Stimulated activated CD4-positive, alpha-beta T cell treated with anti-CD3 and anti-CD28 coated beads, Interleukin-1b, Interleukin-23, amount 100 ng/mL, for 48 hours (primary cell): ENCODE measurements around the gene RAC2.

Source experiments
- DNase-seq: peaks from one replicate; pipeline ENCODE4 v3.0.0-alpha.2; 2020

RAC2 gene

GRCh38 chr22:37275134-37275533 lies 31.1 kb upstream of the RAC2 start:
- no peak for DNase-seq

GRCh38 chr22:37274380-37274862 lies 30.4 kb upstream of the RAC2 start:
- no peak for DNase-seq

GRCh38 chr22:37273846-37274225 lies 29.8 kb upstream of the RAC2 start:
- DNase-seq, result no peak

- DNase-seq, result no peak
Measured at GRCh38 chr22:37273126-37273845, 29.2 kb upstream of the RAC2 start.

- DNase-seq, result no peak
Measured at GRCh38 chr22:37270928-37271650, 27.0 kb upstream of the RAC2 start.

GRCh38 chr22:37269936-37270678 lies 26.0 kb upstream of the RAC2 start:
- no peak for DNase-seq

GRCh38 chr22:37267661-37268413 lies 23.8 kb upstream of the RAC2 start:
- no peak for DNase-seq

- DNase-seq, result peak; percentile 62
Measured at GRCh38 chr22:37267135-37267587, 23.1 kb upstream of the RAC2 start.

- no peak for DNase-seq
Measured at GRCh38 chr22:37266581-37267134, 22.6 kb upstream of the RAC2 start.

- DNase-seq, result no peak
Measured at GRCh38 chr22:37263966-37264887, 20.2 kb upstream of the RAC2 start.

- no peak for DNase-seq
Measured at GRCh38 chr22:37262346-37262745, 18.3 kb upstream of the RAC2 start.

GRCh38 chr22:37260901-37261336 lies 16.9 kb upstream of the RAC2 start:
- DNase-seq, result peak; percentile 61

- DNase-seq, result no peak
Measured at GRCh38 chr22:37260155-37260795, 16.2 kb upstream of the RAC2 start.

GRCh38 chr22:37259540-37260029 lies 15.5 kb upstream of the RAC2 start:
- DNase-seq, result no peak

GRCh38 chr22:37258753-37259401 lies 14.8 kb upstream of the RAC2 start:
- no peak for DNase-seq

- no peak for DNase-seq
Measured at GRCh38 chr22:37258005-37258752, 14.1 kb upstream of the RAC2 start.

GRCh38 chr22:37256075-37256726 lies 12.1 kb upstream of the RAC2 start:
- no peak for DNase-seq

- no peak for DNase-seq
Measured at GRCh38 chr22:37255558-37256006, 11.5 kb upstream of the RAC2 start.

GRCh38 chr22:37254867-37255233 lies 10.8 kb upstream of the RAC2 start:
- no peak for DNase-seq
